ENCODE results near the gene RNF20.
A peak's percentile ranks its signal among the peaks of the same experiment; 100 is the strongest.
"Not testable (repeated sequence)": the region's sequence is repeated elsewhere in the genome, so short reads cannot be mapped to it uniquely, and the experiment has no call there.

The RNF20 gene, protein sequence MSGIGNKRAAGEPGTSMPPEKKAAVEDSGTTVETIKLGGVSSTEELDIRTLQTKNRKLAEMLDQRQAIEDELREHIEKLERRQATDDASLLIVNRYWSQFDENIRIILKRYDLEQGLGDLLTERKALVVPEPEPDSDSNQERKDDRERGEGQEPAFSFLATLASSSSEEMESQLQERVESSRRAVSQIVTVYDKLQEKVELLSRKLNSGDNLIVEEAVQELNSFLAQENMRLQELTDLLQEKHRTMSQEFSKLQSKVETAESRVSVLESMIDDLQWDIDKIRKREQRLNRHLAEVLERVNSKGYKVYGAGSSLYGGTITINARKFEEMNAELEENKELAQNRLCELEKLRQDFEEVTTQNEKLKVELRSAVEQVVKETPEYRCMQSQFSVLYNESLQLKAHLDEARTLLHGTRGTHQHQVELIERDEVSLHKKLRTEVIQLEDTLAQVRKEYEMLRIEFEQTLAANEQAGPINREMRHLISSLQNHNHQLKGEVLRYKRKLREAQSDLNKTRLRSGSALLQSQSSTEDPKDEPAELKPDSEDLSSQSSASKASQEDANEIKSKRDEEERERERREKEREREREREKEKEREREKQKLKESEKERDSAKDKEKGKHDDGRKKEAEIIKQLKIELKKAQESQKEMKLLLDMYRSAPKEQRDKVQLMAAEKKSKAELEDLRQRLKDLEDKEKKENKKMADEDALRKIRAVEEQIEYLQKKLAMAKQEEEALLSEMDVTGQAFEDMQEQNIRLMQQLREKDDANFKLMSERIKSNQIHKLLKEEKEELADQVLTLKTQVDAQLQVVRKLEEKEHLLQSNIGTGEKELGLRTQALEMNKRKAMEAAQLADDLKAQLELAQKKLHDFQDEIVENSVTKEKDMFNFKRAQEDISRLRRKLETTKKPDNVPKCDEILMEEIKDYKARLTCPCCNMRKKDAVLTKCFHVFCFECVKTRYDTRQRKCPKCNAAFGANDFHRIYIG

DNA sequence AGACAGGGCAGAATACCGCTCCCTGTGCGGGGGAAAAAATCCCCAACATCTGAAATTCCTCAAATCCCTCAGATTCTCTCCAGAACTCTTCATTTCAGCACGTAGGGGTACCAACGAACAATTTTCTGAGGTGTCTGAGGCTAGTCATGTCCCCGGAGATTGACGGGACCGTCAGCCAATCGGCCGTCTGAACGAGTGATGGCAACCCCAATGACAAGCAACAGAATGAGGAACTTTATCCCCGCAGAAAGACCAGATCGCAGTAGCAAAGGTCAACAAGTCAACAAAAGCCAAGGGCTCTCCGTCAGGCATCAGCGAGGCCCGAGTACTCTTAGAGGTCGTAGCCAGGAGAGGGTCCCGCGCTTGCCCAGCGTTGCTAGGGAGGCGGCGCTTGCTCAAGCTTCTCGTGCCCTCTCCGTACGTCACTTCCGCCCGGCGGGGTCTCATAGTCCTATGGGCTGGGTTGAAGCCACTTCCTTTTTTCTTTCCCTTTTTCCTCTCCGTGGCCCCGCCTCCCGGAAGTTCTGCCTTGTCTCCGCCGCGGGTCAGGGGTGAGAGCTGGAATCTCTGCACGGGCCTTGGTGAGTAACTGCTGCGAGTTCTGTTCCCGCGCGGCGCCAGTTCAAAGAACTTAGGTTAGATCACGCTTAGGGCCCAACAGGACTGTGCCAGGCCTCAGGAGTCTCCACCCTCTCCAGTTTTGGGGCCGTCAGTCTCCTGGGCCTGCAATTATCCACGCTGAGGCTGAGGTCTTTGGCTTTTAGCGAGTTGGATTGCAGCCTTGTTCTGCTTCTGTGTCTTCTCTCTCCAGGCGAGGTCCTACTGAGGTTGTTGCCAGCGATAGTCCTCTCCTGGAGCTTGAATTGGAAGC lies at the start of gene RNF20:
Gene RNF20 (plus strand): TSS at position 520 of the 871 bp plus-strand sequence. CDS start 1,571 bp downstream, outside the sequence.
- DNase-seq, result peak; percentile 99

GRCh38 chr9:101484046-101484445 lies 49.6 kb upstream of the RNF20 start:
- DNase-seq, result no peak

DNA sequence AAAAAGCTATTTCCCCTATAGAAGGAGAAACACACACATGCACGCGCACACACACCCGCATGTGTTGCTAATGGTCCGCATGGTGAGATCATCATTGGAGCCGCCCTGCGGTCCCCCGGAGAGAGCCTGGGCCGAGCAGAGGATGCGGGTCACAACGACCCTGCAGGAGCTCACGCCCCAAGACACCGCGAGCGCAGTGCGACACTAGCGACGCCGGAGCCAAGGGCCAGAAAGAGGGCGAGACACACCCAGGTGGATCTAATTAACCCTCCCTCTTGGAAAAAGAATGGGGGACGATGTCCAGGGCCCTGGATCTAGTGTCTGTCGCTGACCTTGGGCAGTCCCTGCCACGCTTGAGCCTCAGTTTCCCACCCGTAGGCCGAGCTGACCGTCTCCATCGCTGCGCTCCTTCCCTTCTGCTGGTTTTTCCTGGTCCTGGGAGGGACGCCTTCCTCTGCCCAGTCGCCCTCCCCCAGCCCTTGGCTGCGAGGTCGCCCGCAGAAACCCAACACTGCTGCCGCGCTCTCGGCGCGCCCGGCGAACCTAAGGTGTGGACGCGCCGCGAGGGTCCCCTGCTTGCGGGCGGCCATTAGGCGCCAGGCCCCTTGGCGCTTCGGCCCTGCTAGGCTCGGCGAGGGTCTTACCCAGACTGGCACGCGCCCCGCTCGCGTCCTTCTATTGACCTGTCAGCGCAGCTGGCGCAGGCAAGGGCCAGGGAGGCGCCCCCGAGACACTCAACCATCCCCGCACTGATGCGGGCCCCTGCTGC lies 47.5 kb upstream of the RNF20 start:
- DNase-seq, result peak; percentile 60

- peak; percentile 81 for DNase-seq
These were observed 46.8 kb upstream of the RNF20 start for GRCh38 chr9:101486693-101487442.

- no peak for DNase-seq
These were observed 46.2 kb upstream of the RNF20 start for GRCh38 chr9:101487443-101487840.

- no peak for DNase-seq
These were observed 37.8 kb upstream of the RNF20 start for GRCh38 chr9:101495810-101496209.

GRCh38 chr9:101498323-101498722 lies 35.3 kb upstream of the RNF20 start:
- DNase-seq, result no peak

DNA sequence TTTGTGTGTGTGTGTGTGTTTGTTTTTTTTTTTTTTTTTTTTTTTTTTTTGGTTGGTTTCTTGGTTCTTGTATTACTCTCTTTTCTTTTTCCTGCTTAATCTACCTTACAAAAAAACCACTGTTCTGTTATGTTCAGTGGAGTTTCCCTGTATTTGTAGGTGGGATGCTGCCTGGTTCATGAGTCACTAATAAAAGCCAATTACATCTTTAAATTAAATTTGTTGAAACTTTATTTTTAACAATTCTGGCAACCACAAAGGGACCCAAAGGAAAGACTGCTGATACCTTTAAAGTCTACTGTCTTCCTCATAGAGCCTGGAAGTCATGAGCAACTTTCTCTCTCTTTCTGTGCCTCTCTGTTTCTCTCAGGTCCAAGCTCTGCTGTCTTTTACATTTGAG lies 29.5 kb upstream of the RNF20 start:
- no peak for DNase-seq

GRCh38 chr9:101508211-101508610 lies 25.4 kb upstream of the RNF20 start:
- DNase-seq, result no peak

GRCh38 chr9:101509572-101509971 lies 24.1 kb upstream of the RNF20 start:
- no peak for DNase-seq

DNA sequence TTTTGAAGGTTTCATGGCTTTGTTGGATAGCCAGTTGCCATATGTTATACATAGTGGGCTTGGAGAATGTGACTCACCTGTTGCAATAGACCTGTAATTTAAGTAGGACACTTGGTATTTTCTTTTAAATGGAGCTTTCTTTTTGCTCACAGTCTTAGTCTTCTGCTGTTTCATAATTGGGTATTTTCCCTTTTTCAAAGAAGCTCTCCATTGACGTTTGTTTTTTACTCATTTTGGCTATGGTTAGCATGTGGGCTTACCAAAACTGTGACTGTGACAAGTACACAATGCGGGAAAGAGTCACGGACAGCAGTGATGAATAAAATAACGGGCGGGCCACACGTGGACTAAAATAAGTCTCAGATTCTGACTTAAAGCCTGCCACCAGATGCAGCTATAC lies 23.2 kb upstream of the RNF20 start:
- no peak for DNase-seq

- no peak for DNase-seq
These were observed 22.6 kb upstream of the RNF20 start for GRCh38 chr9:101511009-101511408.

DNA sequence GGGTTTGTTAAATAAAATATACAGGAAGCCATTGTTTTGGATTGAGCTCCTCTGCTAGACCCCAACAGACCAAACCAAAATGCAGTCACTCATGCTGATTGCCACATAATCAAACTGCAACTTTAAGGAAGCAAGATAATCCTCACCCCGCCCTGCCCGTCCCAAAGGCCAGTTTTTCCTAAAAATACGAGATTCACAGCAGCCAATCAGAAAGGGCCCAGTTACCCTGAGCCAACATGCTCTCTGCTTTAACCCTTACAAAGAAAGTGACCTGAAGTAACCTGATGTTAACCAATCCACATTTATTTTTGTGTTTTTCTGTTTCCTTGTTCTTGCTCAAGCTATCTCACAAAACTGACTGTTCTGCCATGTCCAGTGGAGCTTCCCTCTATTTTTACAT lies 21.5 kb upstream of the RNF20 start:
- DNase-seq, result no peak

- no peak for DNase-seq
These were observed 20.3 kb upstream of the RNF20 start for GRCh38 chr9:101513351-101513750.

- DNase-seq, result no peak
These were observed 19.6 kb upstream of the RNF20 start for GRCh38 chr9:101514071-101514470.

- DNase-seq, result no peak
These were observed 17.0 kb upstream of the RNF20 start for GRCh38 chr9:101516655-101517054.

DNA sequence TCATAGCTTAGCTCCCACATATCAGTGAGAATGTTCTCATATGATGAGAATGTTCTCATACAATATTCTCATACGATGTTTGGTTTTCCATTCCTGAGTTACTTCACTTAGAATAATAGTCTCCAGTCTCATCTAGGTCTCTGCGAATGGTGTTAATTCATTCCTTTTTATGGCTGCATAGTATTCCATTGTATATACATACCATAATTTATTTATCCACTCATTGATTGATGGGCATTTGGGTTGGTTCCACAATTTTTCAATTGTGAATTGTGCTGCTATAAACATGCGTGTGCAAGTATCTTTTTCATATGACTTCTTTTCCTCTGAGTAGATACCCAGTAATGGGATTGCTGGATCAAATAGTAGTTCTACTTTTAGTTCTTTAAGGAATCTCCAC lies 15.2 kb upstream of the RNF20 start:
- not testable (repeated sequence) for DNase-seq

- DNase-seq, result no peak
These were observed 9.3 kb upstream of the RNF20 start for GRCh38 chr9:101524371-101524770.

- DNase-seq, result no peak
These were observed 6.6 kb upstream of the RNF20 start for GRCh38 chr9:101527066-101527465.

- no peak for DNase-seq
These were observed 5.6 kb upstream of the RNF20 start for GRCh38 chr9:101528015-101528414.

DNA sequence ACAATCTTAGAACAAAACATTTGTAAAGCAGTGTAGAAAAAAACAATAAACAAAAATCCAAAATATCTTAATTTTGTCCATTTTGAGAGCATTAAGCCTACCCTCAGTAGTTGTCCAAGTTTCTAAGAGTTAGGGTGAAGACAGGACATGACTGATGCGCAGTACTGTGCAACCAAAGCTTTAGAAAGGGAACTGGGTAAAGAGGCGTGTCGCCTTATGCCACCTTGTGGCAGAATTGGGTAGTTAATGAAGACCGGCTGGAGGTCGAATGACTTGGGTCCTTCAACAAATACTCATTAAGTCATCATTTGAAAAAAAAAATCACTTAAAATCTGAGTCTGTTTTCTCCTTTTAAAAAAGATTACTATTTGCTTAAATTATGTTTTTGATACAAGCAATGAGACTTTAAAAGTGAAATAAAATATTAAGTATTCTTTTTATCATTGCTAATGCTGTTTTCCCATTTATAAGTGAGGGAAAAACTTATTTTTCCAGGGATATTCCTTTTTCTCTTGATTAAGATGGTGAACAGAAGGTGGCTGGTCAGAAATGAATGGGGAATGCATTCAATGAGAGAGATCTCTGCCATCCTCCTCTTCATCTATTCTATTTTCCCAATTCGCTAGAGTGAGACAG lies 3.5 kb upstream of the RNF20 start:
- peak; percentile 65 for DNase-seq

All from NCI-H1092 (cell line).